GM20431 (cell line): ENCODE measurements around the gene GALNT18.

ENCODE experiments used
- in situ Hi-C: fragments of 300-500 bp; cut with MseI, MboI; formaldehyde crosslinking; loops from one replicate; pipeline ENCODE4 v1.15.0; 2020; ENCODE audit warnings: low sequenced_read_pairs; ENCODE audit not compliant: unreplicated experiment

The GALNT18 gene

DNA sequence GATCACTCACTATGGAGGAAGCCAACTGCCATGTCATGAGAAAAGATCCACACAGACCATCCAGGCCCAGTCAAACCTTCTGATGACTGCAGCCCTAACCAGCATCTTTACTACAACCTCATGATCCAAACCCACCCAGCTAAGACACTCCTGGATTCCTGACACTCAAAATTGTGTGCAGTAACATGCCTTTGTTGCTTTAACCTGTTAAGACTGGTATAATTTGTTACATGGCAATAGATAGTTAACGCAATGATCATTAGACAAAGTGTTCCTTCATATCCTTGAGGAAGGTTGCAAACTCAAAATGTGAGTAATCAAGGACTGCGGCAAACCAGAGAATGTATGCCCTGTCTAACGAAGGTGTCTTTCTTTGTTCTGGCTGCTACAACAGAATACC lies 221.7 kb downstream of the GALNT18 start:
- in situ Hi-C loops: no loop called here

DNA sequence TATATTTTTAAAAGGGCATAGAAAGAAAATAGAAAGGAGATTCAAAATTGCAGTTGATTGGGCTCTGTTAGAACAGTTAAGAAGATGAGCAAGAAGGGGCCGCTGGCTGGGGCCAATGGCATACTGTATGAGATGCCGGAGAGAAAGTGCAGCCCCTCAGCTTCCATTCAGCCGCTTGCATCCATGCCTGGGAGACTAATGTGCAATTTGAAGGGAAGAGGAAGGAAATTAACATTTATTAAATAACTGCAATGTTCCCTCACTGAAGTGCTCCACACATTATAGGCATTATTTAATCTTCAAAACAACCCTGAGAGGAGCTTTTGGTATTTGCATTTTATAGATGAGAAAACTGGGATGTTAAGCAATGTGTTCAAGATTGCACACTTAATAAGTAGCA lies 224.0 kb downstream of the GALNT18 start:
- in situ Hi-C loops: no loop called here

GRCh38 chr11:11397036-11397415 lies 224.8 kb downstream of the GALNT18 start:
- in situ Hi-C loops: no loop called here

- in situ Hi-C loops: no loop called here
Measured at GRCh38 chr11:11396301-11397035, 225.3 kb downstream of the GALNT18 start.

- in situ Hi-C loops: no loop called here
Measured at GRCh38 chr11:11395126-11395525, 226.7 kb downstream of the GALNT18 start.

GRCh38 chr11:11394241-11394640 lies 227.6 kb downstream of the GALNT18 start:
- in situ Hi-C loops: no loop called here

GRCh38 chr11:11391796-11392463 lies 229.9 kb downstream of the GALNT18 start:
- in situ Hi-C loops: no loop called here

DNA sequence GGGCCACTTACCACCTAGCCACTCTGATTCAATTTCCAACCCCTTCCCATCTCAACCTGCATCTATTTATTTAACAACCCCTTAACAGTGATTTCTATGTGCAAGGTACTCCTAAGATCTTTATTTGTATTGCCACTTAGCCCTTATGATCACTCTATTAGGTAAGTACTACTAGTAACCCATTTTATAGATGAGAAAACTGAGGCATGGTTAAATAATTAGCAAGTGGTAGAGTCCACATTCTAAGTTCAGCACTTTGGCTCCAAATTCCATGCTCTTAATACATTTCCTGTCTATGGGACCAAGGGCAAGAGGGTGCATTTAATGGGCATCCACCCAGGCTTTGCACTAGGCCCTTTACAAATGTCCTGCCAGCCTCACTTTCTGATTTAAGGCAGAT lies 230.6 kb downstream of the GALNT18 start:
- in situ Hi-C loops: no loop called here

DNA sequence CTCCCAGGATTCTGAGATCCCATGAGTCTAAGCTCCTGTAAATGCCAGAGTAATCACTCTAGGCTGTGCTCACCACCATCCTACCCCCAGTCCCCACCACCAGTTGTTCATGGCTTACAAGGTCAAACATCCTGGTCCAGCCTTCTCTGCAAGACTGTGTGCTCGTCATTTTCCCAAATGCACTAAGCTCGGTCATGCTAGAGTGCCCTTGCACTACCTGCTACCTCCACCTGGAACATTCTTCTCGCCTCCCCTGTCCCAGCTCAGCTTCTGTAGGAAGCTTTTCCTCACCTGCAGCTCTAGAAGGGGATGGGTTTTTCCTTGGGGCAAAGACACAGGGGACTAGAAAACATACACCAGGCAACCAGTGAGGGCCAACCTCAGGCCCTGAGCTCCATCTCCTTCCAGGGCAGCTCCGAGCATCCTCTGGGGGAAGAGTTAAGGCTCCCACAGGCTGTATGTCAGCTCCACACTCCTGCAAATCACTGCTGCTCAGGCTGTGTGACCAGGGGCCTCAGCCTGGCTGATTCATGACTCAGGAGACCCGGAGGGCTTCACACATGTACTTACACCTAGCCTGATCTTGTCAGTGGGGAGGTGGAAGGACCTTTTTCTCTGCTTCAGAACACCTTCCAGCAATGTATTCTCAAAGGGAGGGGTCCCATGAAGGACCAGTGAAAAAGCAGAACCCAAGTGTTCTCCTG lies 231.6 kb downstream of the GALNT18 start:
- in situ Hi-C loops: no loop called here

GRCh38 chr11:11389238-11389637 lies 232.6 kb downstream of the GALNT18 start:
- in situ Hi-C loops: no loop called here

DNA sequence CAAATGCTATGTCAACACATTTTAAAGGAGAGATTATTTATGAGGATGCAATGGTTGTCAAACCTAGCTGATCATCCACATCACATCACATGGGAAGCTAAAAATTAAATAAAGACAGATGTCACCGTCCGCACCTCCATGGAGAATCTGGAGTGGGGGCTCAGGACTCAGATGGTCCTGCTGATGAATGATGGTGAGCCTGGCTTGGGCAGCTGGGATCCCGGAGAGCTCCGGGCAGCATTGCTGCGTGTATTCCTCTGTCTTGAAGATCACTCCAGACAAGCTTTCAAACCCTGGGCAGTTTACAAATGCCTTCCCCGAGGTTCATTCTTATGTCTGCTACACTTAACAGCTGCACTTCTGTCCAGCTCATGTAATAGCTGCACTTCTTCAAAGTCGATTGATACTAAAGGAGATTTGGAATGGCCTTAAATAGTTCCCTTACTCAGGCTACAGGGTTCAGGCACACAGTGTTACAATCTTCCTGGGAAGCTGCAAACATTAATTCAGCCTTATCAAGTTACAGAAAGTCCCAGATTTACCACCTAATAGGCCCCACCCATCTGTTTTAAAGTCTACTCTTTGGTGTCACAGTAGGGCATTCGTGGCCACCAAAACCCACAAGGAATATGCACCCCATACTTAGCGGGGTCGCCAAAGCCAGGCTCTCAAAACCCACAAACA lies 234.0 kb downstream of the GALNT18 start:
- in situ Hi-C loops: no loop called here

DNA sequence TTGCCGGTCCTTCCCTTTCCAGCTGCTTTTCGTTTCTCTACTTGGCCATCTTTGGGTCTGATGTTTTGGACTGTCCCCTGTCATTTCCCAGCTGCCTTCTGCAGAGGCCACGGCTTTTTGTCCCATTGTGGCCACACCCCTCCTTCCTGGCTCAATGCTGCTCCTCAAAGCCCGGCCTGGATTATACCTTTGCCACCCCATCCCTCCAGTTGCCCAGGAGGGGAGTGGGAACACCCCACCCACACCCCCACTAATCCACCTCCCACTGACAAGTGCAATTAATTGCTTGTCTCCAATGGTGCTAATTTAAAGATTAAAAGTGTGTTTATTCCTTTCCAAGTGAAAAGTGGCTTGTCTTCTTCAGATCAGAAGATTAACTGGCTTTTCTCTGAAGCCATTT lies 234.6 kb downstream of the GALNT18 start:
- in situ Hi-C loops: no loop called here

DNA sequence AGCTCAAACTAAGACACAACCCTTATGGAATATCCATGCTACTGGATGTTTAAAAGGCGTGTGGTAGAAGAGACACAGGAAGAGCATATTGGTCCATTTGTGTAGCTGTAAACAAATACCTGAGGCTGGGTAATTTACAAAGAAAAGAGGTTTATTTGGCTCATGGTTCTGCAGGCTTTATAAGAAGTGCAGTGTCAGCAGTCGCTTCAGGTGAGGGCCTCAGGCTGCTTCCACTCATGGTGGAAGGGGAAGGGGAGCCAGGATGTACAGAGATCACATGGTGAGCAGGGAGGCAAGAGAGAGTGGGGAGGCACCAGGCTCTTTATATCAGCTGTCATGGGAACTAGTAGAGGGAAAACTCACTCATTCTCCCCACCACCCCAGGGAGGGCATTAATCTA lies 237.0 kb downstream of the GALNT18 start:
- in situ Hi-C loops: no loop called here

DNA sequence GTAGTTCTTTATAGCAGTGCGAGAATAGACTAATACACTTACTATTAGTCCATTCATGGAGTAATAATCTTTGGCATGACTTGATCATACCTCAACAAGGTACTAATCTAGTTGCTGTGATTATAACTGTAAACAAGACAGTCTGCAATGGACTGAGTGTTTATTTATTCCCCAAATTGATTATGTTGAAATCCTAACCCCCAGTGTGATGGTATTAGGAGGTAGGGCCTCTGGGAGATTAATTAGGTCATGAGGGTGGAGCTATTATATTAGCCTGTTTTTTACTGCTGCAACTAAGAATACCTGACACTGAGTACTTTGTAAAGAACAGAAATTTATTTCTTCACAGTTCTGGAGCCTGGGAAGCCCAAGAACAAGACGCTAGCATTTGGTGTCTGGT lies 237.8 kb downstream of the GALNT18 start:
- in situ Hi-C loops: no loop called here

DNA sequence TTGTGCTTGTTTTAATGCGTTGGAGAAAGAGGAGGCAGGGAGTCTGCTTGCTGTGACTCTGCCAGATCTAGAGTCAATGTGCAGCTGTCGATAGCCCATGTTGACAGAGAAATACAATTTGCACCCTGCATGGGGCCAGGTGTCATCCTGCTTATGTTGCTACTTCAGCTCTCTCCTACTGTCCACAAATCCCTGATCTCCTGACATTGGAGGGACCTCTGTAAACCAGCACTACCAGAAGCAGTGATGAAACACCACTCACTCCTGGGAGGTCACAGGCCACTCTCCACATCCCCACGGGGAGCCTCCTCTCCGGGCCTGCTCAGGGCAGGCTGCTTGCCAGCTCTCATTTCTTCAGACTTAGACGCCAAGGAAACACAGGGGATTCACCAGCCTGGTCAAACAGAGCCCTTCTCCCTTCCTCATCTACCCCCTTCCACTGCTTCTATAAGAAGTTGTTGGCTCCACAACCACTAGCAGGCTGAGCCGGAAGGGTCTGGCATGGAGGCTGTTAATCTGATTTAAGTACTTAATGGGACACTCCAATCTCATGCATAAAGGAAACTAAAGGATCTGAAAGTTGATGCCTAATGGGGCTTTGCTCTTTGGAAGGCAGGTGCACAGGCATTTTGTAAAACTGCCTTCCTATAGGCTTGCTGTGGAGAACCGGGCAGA lies 238.8 kb downstream of the GALNT18 start:
- in situ Hi-C loops: no loop called here

DNA sequence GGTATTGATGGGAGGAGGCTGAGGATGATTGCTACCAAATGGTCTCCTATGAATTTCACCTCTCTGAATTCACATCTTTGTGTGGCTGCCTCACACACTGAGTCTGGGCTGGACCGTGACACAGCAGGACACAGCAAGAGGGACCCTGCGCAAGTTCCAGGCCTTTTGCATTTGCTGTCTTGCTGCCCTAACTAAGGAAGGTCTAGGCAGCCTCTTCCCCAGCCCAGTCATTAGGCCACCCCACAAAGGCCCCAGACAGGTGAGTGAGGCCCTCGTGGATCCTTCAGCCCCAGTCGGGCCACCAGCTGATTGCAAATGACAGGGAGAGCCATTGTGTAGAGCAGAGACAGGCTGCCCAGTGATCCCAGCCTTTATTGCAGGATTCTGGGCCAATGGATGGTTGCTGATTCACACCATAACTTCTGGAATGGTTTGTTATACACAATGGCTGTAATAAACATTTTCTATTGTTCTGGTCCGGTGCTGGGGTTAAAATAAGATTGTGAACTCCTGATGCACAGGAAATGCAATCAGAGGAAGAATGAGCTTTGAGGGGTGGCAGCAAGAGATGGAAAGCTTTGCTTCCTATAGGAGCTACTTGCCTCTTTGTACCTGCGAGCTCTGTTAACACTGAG lies 240.2 kb downstream of the GALNT18 start:
- in situ Hi-C loops: no loop called here

GRCh38 chr11:11380883-11381282 lies 240.9 kb downstream of the GALNT18 start:
- in situ Hi-C loops: no loop called here

DNA sequence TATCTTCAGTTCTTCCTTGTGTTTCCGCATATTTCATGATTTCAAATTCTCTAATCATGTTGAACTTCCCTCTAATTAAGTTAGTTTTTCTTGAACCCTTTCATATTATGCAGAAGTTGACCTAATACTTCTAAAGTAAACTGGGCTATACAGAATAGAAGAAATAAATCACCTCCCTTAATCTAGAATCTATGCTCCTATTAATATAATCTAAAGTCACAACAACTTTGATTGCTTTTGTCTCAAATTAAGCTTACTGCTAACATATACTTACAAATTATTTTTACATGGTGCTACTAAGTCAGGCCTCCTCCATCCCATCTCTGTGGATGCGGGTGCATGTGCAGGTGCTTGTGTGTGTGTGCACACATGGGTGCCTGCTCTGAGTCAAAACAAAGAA lies 241.5 kb downstream of the GALNT18 start:
- in situ Hi-C loops: no loop called here

- in situ Hi-C loops: no loop called here
Measured at GRCh38 chr11:11379661-11380060, 242.1 kb downstream of the GALNT18 start.
